ENCODE measurements around the gene ROR1. TPM values are rescaled to one million over a fixed set of nuclear protein-coding genes. Genes with fewer than 3 reads are reported as not detected.

Gene ROR1
- 0.16 and 0.57 TPM in 2 replicates for total RNA-seq

DNA sequence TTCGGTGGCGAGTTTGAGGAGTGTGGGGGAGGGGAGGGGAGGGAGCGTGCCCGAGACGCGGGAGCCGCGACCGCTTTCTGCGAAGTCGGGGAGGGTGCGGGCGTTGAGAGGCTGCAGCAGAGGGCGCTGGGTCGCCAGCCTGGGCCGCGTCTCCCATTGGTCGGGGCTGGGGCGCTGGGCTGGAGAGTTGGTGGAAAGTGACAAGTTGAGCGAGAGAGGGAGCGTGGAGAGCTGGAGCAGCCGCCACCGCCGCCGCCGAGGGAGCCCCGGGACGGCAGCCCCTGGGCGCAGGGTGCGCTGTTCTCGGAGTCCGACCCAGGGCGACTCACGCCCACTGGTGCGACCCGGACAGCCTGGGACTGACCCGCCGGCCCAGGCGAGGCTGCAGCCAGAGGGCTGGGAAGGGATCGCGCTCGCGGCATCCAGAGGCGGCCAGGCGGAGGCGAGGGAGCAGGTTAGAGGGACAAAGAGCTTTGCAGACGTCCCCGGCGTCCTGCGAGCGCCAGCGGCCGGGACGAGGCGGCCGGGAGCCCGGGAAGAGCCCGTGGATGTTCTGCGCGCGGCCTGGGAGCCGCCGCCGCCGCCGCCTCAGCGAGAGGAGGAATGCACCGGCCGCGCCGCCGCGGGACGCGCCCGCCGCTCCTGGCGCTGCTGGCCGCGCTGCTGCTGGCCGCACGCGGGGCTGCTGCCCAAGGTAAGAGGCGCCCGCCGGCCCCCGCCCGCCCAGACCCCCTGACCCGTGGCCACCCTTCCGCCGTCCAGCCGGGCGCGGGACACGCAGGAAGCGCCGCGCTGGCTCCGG, at the start of gene ROR1:
Gene ROR1 (plus strand): TSS at position 203 of the 802 bp plus-strand sequence.

DNA sequence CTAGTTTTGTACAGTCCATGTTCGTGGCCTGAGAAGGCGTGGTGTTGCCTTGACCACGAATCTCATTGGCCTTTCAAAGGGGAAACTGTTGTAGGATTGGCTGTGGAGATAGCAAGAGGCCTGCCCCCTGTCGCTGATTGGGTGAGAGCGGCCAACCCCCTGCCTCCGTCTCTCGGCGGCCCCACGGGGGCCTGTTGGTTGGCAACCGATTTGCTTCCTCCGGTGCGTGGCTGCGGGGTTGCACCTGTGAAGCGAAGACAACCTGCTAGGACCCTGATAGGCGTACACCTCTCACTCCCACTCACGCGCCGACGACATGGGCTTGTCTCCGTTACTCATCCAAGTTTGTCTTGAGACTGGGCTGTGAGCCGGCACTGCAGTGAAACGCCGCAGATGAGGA, 429.6 kb downstream of the ROR1 start, which contains the start of gene UBE2U:
Gene UBE2U (plus strand): TSS at position 204 of the 400 bp plus-strand sequence. CDS start 428 bp downstream, outside the sequence.

Other genes with a start within 250 kb of the ROR1 start
- gene PGM1, start 180.6 kb upstream of the ROR1 start, total RNA-seq = 18.6 and 33.5 TPM in 2 replicates

All from bladder microvascular endothelial cell (primary cell).